ENCODE results near the gene XPR1.

Gene XPR1

DNA sequence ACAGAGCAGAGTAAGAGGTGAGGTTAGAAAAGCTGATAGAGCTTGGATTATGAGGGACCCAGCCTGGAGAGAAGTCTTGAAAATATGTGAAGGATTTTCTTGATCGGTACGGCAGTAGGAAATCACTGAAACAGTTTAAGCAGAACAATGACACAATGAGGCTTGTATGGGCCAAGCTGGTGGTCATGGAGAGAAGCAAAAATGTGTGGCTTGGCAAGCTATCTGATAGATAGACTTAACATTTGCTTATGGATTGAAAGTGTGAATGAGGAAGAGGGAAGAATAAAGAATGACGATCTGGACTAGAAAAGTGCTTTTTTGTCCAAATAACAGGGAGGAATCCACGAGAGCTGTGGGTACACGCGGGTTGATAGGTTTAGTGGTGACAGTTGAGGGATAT is 15.4 kb upstream of the XPR1 start:
- no peak overlapping the region for H3K4me3 ChIP-seq (ENCODE audit: insufficient read depth, low read length, poor library complexity, severe bottlenecking)
- H3K27me3 ChIP-seq (ENCODE audit: low read length) = no peaks in the 10 kb centered on the region
- no peaks in the 10 kb centered on the region for H3K79me2 ChIP-seq (ENCODE audit: insufficient read depth, low read length)
- H3K9ac ChIP-seq (ENCODE audit: low read length) = no peak overlapping the region
- H3K27ac ChIP-seq (ENCODE audit: low read depth, low read length) = no peak overlapping the region
- H4K20me1 ChIP-seq (ENCODE audit: low read depth, low read length) = no peaks in the 10 kb centered on the region
- no peak for TF ChIP-seq EZH2phosphoT487 (conservative IDR thresholded peaks at IDR 0.05; ENCODE audit: low read length)
- TF ChIP-seq CTCF (IDR thresholded peaks at IDR 0.05; ENCODE audit: insufficient read depth, low read length, poor library complexity, severe bottlenecking) = no peak
- no peak overlapping the region for H2AFZ ChIP-seq (ENCODE audit: low read depth, low read length, severe bottlenecking)
- no peaks in the 10 kb centered on the region for H3K36me3 ChIP-seq (ENCODE audit: low read length)
- no peaks in the 10 kb centered on the region for H3F3A ChIP-seq (ENCODE audit: insufficient read depth)
- no peaks in the 10 kb centered on the region for H3K9me2 ChIP-seq (replicated peaks; ENCODE audit: insufficient read depth, low read length)
- no peaks in the 10 kb centered on the region for H3K9me3 ChIP-seq (ENCODE audit: insufficient read depth, low read length)
- no peak overlapping the region for H3K4me2 ChIP-seq (ENCODE audit: low read depth, low read length, poor library complexity, severe bottlenecking)

- H3K79me2 ChIP-seq (ENCODE audit: insufficient read depth, low read length) = no peaks in the 10 kb centered on the region
- no peak overlapping the region for H2AFZ ChIP-seq (ENCODE audit: low read depth, low read length, severe bottlenecking)
- H3K4me3 ChIP-seq (ENCODE audit: insufficient read depth, low read length, poor library complexity, severe bottlenecking) = no peak overlapping the region
- H4K20me1 ChIP-seq (ENCODE audit: low read depth, low read length) = no peaks in the 10 kb centered on the region
- no peak overlapping the region for H3K27ac ChIP-seq (ENCODE audit: low read depth, low read length)
- H3K9ac ChIP-seq (ENCODE audit: low read length) = no peak overlapping the region
- H3F3A ChIP-seq (ENCODE audit: insufficient read depth) = no peaks in the 10 kb centered on the region
- TF ChIP-seq CTCF (IDR thresholded peaks at IDR 0.05; ENCODE audit: insufficient read depth, low read length, poor library complexity, severe bottlenecking) (no peak), EZH2phosphoT487 (conservative IDR thresholded peaks at IDR 0.05; ENCODE audit: low read length) (no peak)
- no peaks in the 10 kb centered on the region for H3K36me3 ChIP-seq (ENCODE audit: low read length)
- H3K9me2 ChIP-seq (replicated peaks; ENCODE audit: insufficient read depth, low read length) = no peaks in the 10 kb centered on the region
- H3K4me2 ChIP-seq (ENCODE audit: low read depth, low read length, poor library complexity, severe bottlenecking) = no peak overlapping the region
- H3K27me3 ChIP-seq (ENCODE audit: low read length) = no peaks in the 10 kb centered on the region
- H3K9me3 ChIP-seq (ENCODE audit: insufficient read depth, low read length) = no peaks in the 10 kb centered on the region
Measured at GRCh38 chr1:180617774-180618395, 13.9 kb upstream of the XPR1 start.

DNA sequence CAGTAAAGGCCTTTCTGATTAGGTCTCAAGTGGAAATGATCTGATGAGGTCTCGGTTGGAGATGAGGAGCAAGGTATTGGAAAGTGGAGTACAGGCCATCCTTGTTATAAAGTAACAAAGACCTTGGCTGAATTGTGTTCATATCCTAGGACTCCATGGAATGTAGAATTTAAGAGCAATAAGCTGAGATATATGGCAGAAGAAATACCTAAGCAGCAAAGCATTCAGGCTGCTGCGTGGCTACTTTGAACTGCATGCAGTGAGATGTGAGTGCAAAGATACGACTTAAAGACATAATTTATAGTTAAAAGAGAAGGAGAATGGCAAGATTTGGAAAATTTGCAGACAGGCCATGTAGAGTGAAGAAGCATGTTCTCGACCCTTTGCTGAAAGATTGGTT is 11.2 kb upstream of the XPR1 start:
- H2AFZ ChIP-seq (ENCODE audit: low read depth, low read length, severe bottlenecking) = no peak overlapping the region
- H3K79me2 ChIP-seq (ENCODE audit: insufficient read depth, low read length) = no peaks in the 10 kb centered on the region
- TF ChIP-seq CTCF (IDR thresholded peaks at IDR 0.05; ENCODE audit: insufficient read depth, low read length, poor library complexity, severe bottlenecking) = no peak

More for the DNA sequence above, 11.2 kb upstream of the XPR1 start:
- no peak overlapping the region for H3K4me3 ChIP-seq (ENCODE audit: insufficient read depth, low read length, poor library complexity, severe bottlenecking)
- no peaks in the 10 kb centered on the region for H3K27me3 ChIP-seq (ENCODE audit: low read length)
- H3K9ac ChIP-seq (ENCODE audit: low read length) = no peak overlapping the region
- H4K20me1 ChIP-seq (ENCODE audit: low read depth, low read length) = no peaks in the 10 kb centered on the region
- no peaks in the 10 kb centered on the region for H3K36me3 ChIP-seq (ENCODE audit: low read length)
- no peaks in the 10 kb centered on the region for H3F3A ChIP-seq (ENCODE audit: insufficient read depth)
- no peak overlapping the region for H3K4me2 ChIP-seq (ENCODE audit: low read depth, low read length, poor library complexity, severe bottlenecking)
- H3K9me3 ChIP-seq (ENCODE audit: insufficient read depth, low read length) = no peaks in the 10 kb centered on the region
- H3K9me2 ChIP-seq (replicated peaks; ENCODE audit: insufficient read depth, low read length) = no peaks in the 10 kb centered on the region
- H3K27ac ChIP-seq (ENCODE audit: low read depth, low read length) = no peak overlapping the region
